Testis (tissue), 3 donors: ENCODE data around the gene SMG5. TPM values are rescaled to one million over a fixed set of nuclear protein-coding genes. Genes with fewer than 3 reads are reported as not detected.

ENCODE experiments used
- DNase-seq: peaks from one replicate; pipeline ENCODE4 v3.0.0-alpha.2; 2019
- H3K27ac ChIP-seq, 2 donors: fragments of 200-600 bp; sonication (generic); one replicate each; pipeline ENCODE4 v1.5.1; 2019
- H3K27me3 ChIP-seq: fragments of 200-600 bp; sonication (generic); one replicate; pipeline ENCODE4 v1.5.1; 2019
- H3K36me3 ChIP-seq: fragments of 200-600 bp; sonication (generic); one replicate; pipeline ENCODE4 v1.5.1; 2017; ENCODE audit warnings: low read depth; ENCODE audit errors: missing control alignments
- H3K4me1 ChIP-seq: fragments of 200-600 bp; sonication (generic); one replicate; pipeline ENCODE4 v1.5.1; 2019
- H3K4me3 ChIP-seq, 2 donors: fragments of 200-600 bp; sonication (generic); one replicate each; pipeline ENCODE4 v1.5.1; 2017 to 2019
- H3K9me3 ChIP-seq: fragments of 200-600 bp; sonication (generic); one replicate; pipeline ENCODE4 v1.5.1; 2017
- CTCF ChIP-seq, 3 experiments: fragments of 450-650 bp in 2 of 3; fragments of 200-600 bp in 1 of 3; sonication (generic) in 1 of 3; IDR thresholded peaks; one replicate each; pipeline ENCODE4 v1.5.1; 2016 to 2019; ENCODE audit warnings: antibody characterized with exemption in 3 of 3, mild to moderate bottlenecking in 2 of 3, moderate library complexity in 1 of 3
- POLR2A ChIP-seq: fragments of 450-650 bp; IDR thresholded peaks from one replicate; pipeline ENCODE4 v1.6.1; 2017; ENCODE audit warnings: antibody characterized with exemption, mild to moderate bottlenecking, moderate library complexity
- WGBS, 2 donors: methylation state at CpG; one replicate each; pipeline ENCODE4 v1.1.5; 2018; 5-methylcytosine and 5-hydroxymethylcytosine counted together
- intact Hi-C: fragments of 100-400 bp; cut with DNase I; formaldehyde crosslinking; loops from one replicate; pipeline ENCODE4 v1.15.1; 2023; ENCODE audit warnings: low total_unique reads
- polyA plus RNA-seq: library from polyadenylated mRNA; stranded (reverse); fragments of 350-450 nt; fragmentation: Illumina TruSeq; extraction: RNeasy Lipid Tissue Mini Kit (QIAGEN cat#74804); gene quantifications from one replicate; pipeline ENCODE4 v1.2.3, GENCODE V29; 2014; ENCODE audit warnings: low read depth, low replicate concordance; ENCODE audit not compliant: insufficient read depth
- total RNA-seq, 2 donors: library from RNA; depleted of rRNA; stranded (reverse); fragments of >200 nt; gene quantifications; one replicate each; pipeline ENCODE4 v1.2.3, GENCODE V29; 2016

Gene SMG5
- total and polyA plus RNA-seq, 3 donors from 2014 or later: 74.5 to 100 (median 82.5) TPM

GRCh38 chr1:156258859-156259258 lies 23.8 kb downstream of the SMG5 start:
- Histone ChIP-seq H3K27me3 (no peaks in the 10 kb centered on the region), H3K27ac (no peak overlapping the region), H3K4me1 (no peaks in the 10 kb centered on the region), H3K9me3 (no peaks in the 10 kb centered on the region), H3K36me3 (no peaks in the 10 kb centered on the region), H3K4me3 (no peak overlapping the region)
- TF ChIP-seq POLR2A (no peak), CTCF (IDR thresholded peaks at IDR 0.05) (no peak)
- DNase-seq: no peak
- 97 to 98% methylated on average over 5 to 8 of the region's 8 CpGs for WGBS, 2 donors
- intact Hi-C loops: no loop called here

GRCh38 chr1:156257711-156258110 lies 24.9 kb downstream of the SMG5 start:
- Histone ChIP-seq H3K9me3 (no peaks in the 10 kb centered on the region), H3K36me3 (no peaks in the 10 kb centered on the region), H3K27me3 (no peaks in the 10 kb centered on the region), H3K27ac (no peak overlapping the region), H3K4me3 (no peak overlapping the region), H3K4me1 (no peaks in the 10 kb centered on the region)
- 89 to 92% methylated on average over 2 of the region's 2 CpGs for WGBS, 2 donors
- TF ChIP-seq CTCF (IDR thresholded peaks at IDR 0.05) (no peak), POLR2A (no peak)
- intact Hi-C loops: no loop called here
- DNase-seq: no peak

DNA sequence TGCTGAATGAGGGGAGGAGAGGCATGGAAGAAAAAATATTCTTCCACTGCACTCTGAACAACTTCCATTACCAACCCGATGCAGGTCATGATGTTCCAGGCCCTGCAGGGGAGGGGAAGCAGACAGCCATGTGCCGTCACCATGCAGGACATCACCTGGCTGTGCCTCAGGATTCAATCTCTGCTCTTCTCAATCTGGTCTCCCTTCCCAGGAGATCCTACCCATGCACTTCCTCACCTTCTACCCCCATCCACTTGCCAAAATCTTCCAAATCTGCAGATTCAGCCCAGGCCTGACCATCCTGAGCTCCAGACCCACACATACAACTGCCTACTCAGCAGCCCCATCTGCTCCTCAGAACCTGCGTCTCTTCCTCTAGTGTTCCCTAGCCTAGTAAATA lies 29.0 kb downstream of the SMG5 start:
- TF ChIP-seq POLR2A (no peak), CTCF (IDR thresholded peaks at IDR 0.05) (no peak)
- 81 to 82% methylated on average over 3 of the region's 3 CpGs for WGBS, 2 donors
- H3K4me3 ChIP-seq: no peak overlapping the region
- DNase-seq: no peak
- intact Hi-C loops: no loop called here
- no peaks in the 10 kb centered on the region for H3K36me3 ChIP-seq
- H3K27me3 ChIP-seq: no peaks in the 10 kb centered on the region
- H3K27ac ChIP-seq: no peak overlapping the region
- no peaks in the 10 kb centered on the region for H3K9me3 ChIP-seq
- no peaks in the 10 kb centered on the region for H3K4me1 ChIP-seq

DNA sequence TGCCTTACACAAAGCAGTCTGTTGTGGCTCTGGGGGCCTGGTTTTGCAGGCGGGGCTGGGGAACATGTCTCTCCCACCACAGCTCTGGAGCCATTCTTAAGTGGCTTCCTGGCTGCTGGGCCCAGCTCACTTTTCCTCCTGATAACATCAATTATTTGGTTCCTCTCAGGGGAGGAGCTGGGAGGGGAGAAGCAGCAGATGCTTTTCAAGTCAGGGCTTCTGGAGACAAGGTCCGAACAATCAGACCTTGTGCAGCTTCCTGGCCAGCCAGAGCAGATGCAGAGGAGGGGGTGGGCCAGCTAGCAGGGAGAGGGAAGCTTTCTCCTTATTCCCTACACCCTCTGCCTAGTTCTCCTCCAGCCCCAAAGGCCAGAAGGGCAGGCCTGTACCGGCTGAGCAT lies 31.1 kb downstream of the SMG5 start:
- Histone ChIP-seq H3K36me3 (no peaks in the 10 kb centered on the region), H3K4me1 (peaks cover 16% of the 10 kb centered on the region), H3K27me3 (no peaks in the 10 kb centered on the region), H3K27ac (no peak overlapping the region), H3K4me3 (no peak overlapping the region), H3K9me3 (no peaks in the 10 kb centered on the region)
- DNase-seq: no peak
- WGBS, 2 donors: 17 to 45% methylated on average over 2 to 3 of the region's 3 CpGs
- TF ChIP-seq CTCF (IDR thresholded peaks at IDR 0.05): no peak
- TF ChIP-seq POLR2A: no peak
- intact Hi-C loops: no loop called here

- WGBS, 2 donors: 58 to 88% methylated on average over 3 to 5 of the region's 5 CpGs
- Histone ChIP-seq H3K27ac (no peak overlapping the region), H3K9me3 (no peaks in the 10 kb centered on the region), H3K36me3 (no peaks in the 10 kb centered on the region), H3K4me3 (no peak overlapping the region), H3K27me3 (no peaks in the 10 kb centered on the region), H3K4me1 (peaks cover 25% of the 10 kb centered on the region)
- TF ChIP-seq POLR2A (no peak), CTCF (IDR thresholded peaks at IDR 0.05) (no peak)
- intact Hi-C loops: no loop called here
- no peak for DNase-seq
Measured at GRCh38 chr1:156249593-156249992, 33.0 kb downstream of the SMG5 start.
